ENCODE data around the gene PAXX. TPM values are rescaled to one million over a fixed set of nuclear protein-coding genes. Genes with fewer than 3 reads are reported as not detected.

Gene PAXX
- total RNA-seq, 4 donors from 2014 or later, result 14.2 to 39.5 (median 18.8) TPM

DNA sequence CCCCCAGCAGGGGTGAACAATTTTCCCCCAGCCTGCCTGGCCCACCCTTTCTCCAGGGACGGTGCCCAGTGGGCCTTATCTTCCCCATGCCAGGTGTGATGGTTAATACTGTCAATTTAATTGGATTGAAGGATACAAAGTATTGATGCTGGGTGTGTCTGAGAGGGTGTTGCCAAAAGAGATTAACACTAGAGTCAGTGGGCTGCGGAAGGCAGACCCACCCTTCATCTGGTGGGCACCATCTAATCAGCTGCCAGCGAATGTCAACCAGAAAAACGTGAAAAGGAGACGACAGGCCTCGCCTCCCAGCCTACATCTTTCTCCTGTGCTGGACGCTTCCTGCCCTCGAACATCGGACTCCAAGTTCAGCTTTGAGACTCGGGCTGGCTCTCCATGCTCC, 45.3 kb downstream of the PAXX start:
- H3K4me3 ChIP-seq, result no peak overlapping the region
- no peak for TF ChIP-seq POLR2A (IDR thresholded peaks at IDR 0.05)
- TF ChIP-seq, protein P1, sequence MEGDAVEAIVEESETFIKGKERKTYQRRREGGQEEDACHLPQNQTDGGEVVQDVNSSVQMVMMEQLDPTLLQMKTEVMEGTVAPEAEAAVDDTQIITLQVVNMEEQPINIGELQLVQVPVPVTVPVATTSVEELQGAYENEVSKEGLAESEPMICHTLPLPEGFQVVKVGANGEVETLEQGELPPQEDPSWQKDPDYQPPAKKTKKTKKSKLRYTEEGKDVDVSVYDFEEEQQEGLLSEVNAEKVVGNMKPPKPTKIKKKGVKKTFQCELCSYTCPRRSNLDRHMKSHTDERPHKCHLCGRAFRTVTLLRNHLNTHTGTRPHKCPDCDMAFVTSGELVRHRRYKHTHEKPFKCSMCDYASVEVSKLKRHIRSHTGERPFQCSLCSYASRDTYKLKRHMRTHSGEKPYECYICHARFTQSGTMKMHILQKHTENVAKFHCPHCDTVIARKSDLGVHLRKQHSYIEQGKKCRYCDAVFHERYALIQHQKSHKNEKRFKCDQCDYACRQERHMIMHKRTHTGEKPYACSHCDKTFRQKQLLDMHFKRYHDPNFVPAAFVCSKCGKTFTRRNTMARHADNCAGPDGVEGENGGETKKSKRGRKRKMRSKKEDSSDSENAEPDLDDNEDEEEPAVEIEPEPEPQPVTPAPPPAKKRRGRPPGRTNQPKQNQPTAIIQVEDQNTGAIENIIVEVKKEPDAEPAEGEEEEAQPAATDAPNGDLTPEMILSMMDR (IDR thresholded peaks at IDR 0.05), result no peak
- H3K4me1 ChIP-seq, result no peaks in the 10 kb centered on the region
- H3K27ac ChIP-seq, result no peak overlapping the region
- H3K9me3 ChIP-seq, result no peaks in the 10 kb centered on the region
- H3K36me3 ChIP-seq, result no peaks in the 10 kb centered on the region
- intact Hi-C loops (cut with DNase I; ENCODE audit: low total_unique reads), result no loop called here
- no peaks in the 10 kb centered on the region for H3K27me3 ChIP-seq
- DNase-seq, result no peak

DNA sequence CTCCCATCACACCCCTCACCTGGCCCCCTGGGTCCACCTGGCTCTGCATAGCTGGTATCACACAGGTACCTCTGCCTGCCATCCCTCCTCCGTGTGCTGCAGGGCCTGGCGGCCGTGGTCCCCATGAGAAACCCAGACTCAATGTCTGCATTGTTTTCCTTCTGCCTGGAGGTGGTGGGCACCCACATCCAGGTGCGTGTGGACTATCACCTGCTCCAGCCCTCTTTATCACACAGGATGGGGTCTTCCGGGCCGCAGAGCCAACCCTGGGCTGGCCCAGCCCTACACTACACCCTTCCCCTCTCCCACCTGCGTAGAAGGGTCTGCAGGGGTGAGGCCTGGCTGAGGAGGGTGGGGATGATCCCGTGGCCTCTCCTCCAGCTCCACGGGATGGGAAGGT, 46.7 kb downstream of the PAXX start:
- H3K4me3 ChIP-seq, result no peak overlapping the region
- TF ChIP-seq, protein P1 (IDR thresholded peaks at IDR 0.05), result no peak
- TF ChIP-seq POLR2A (IDR thresholded peaks at IDR 0.05), result no peak
- H3K4me1 ChIP-seq, result no peaks in the 10 kb centered on the region
- intact Hi-C loops (cut with DNase I; ENCODE audit: low total_unique reads), result no loop called here
- no peaks in the 10 kb centered on the region for H3K9me3 ChIP-seq
- no peaks in the 10 kb centered on the region for H3K36me3 ChIP-seq
- H3K27ac ChIP-seq, result no peak overlapping the region
- H3K27me3 ChIP-seq, result no peaks in the 10 kb centered on the region
- DNase-seq, result no peak

DNA sequence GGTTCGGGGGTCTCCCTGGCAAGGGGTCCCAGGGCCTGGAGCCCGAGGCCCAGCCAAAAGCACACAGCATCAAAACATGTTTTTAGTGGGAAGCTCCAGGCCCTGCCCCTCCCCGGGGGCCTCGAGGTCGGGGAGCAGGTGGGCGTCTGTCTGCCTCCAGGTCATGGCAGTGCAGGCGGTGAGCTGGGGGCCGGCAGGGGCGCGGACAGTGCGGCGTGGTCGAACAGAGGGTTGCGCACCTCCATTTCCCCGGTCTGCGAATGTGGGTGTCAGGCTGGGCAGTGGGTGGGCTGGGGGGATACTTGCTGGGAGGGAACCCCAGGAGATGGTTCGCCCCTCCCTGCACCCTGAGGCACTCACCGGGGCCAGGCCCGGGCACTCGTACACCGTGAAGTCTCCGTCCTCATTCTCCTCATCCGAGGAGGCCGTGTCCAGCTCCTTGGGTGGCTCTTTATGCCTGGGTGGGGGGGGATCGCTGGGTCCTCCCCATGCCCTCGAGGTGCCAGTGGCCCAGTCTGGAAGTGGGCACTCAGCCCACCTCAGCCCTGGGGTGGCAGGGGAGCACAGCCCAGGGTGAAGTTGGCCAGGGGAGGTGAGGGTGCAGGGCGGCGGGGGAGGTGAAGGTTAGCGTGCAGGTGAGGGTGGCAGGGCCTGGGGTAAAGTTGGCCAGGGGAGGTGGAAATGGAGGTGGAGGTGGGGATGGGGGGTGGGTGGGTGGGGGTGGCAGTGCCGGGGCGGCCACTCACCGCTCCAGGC, 47.6 kb downstream of the PAXX start:
- no peak overlapping the region for H3K4me3 ChIP-seq
- DNase-seq, result no peak
- no peaks in the 10 kb centered on the region for H3K9me3 ChIP-seq
- TF ChIP-seq, protein P1 (IDR thresholded peaks at IDR 0.05), result no peak
- no peak for TF ChIP-seq POLR2A (IDR thresholded peaks at IDR 0.05)
- H3K27ac ChIP-seq, result no peak overlapping the region
- intact Hi-C loops (cut with DNase I; ENCODE audit: low total_unique reads), result no loop called here
- H3K27me3 ChIP-seq, result no peaks in the 10 kb centered on the region
- no peaks in the 10 kb centered on the region for H3K36me3 ChIP-seq
- no peaks in the 10 kb centered on the region for H3K4me1 ChIP-seq

DNA sequence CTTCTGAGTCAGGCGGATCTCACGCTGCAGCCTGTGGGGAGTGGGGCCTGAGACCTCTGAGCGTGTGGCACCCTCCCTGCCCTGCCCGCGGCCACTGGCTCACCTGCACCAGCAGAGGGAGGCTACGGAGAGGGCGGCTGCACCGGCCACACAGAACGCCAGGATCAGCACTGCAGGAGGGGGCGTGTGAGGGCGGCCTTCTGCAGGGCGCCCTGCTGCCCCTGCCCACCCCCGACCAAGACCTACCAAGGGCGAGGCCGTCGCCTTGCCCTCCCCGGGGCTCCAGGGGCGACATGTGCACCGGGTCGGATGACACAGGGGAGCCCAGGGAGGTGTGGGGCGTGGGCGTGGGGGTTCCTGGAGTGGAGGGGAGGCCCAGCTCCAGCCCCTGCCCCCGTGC, 48.3 kb downstream of the PAXX start:
- no peaks in the 10 kb centered on the region for H3K27me3 ChIP-seq
- H3K4me1 ChIP-seq, result no peaks in the 10 kb centered on the region
- no peak overlapping the region for H3K27ac ChIP-seq
- no peak for TF ChIP-seq POLR2A (IDR thresholded peaks at IDR 0.05)
- TF ChIP-seq, protein P1 (IDR thresholded peaks at IDR 0.05), result no peak
- intact Hi-C loops (cut with DNase I; ENCODE audit: low total_unique reads), result no loop called here
- no peaks in the 10 kb centered on the region for H3K36me3 ChIP-seq
- no peak for DNase-seq
- H3K4me3 ChIP-seq, result no peak overlapping the region
- no peaks in the 10 kb centered on the region for H3K9me3 ChIP-seq

DNA sequence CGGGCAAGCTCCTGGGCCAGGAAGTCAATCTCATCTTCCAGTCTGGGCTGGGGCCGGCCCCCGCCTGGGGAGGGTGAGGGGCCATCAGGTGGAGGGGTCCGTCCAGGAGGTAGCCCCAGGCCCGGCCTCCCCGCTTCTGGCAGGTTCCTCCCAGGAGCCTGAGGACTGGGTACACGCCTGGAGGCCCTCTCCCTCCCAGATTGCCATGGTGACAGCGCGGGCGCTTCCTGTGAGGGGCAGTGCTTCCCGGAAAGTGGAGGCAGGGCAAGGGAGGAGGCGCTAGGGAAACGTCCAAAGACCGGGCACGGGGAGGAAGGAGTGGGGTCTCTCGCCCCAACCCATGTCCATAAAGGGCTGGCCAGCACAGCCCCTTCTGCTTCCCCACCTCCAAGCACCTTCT, 48.9 kb downstream of the PAXX start:
- Histone ChIP-seq H3K4me1 (peaks cover 0 to under 1% of the 10 kb centered on the region in 2 donors), H3K9me3 (no peaks in the 10 kb centered on the region), H3K27ac (no peak overlapping the region), H3K4me3 (no peak overlapping the region), H3K27me3 (no peaks in the 10 kb centered on the region), H3K36me3 (no peaks in the 10 kb centered on the region)
- intact Hi-C loops (cut with DNase I; ENCODE audit: low total_unique reads), result no loop called here
- no peak for DNase-seq
- TF ChIP-seq POLR2A (IDR thresholded peaks at IDR 0.05), result no peak
- TF ChIP-seq, protein P1 (IDR thresholded peaks at IDR 0.05), result no peak

Measured in uterus (tissue), 4 donors.